K562 (cell line): Measurements from ENCODE around the gene IGF2BP1.

Source experiments
- EP300 ChIP-seq: IDR thresholded peaks from 2 replicates; pipeline ENCODE4 v1.6.1; 2012; ENCODE audit warnings: low read length, improper control_type of control experiment
- ZNF140 ChIP-seq: fragments of 250-450 bp; sonication (Bioruptor Pico); IDR thresholded peaks from 2 replicates; pipeline ENCODE4 v1.8.0; 2021; ENCODE audit warnings: moderate library complexity, mild to moderate bottlenecking, inconsistent platforms

DNA sequence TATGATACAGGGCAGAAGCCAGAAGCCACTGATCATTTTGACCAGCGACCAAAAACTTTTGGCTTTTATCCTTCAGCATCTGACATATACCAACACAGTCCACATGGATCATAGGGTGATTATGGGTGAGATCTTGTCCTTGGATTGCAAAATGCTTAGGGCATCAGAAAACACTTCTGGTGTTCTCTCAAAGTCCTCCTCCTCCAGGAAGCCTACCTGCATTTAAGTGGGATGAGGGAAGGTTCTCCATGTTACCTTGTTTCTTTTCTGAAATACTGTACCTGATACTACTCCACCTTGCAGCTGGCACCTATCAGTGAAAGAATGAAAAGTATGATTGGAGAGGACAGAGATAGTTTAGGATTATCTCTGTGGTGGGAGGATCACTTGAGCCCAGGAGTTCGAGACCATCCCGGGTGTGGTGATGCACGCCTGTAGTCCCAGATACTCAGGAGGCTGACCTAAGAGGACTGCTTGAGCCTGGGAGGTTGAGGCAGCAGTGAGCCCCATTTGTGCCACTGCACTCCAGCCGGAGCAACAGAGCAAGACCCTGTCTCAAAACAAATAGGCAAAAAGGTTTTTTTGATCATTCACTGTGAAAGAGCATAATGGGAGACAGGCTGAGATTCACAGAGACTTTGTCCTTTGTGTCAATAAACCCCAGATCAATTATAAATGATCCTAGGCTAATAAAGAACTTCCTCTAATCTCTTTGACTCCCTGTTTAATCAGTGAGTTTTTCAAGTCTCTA, 88.6 kb downstream of the IGF2BP1 start:
- TF ChIP-seq ZNF140 (CRISPR knock-in tag) (no peak), EP300 (no peak)
